ENCODE measurements around the gene FBXO48. TPM values are rescaled to one million over a fixed set of nuclear protein-coding genes. Genes with fewer than 3 reads are reported as not detected.
A peak's percentile ranks its signal among the peaks of the same experiment; 100 is the strongest.
"Not testable (repeated sequence)": the region's sequence is repeated elsewhere in the genome, so short reads cannot be mapped to it uniquely, and the experiment has no call there.

The FBXO48 gene
- total RNA-seq, 1 donor from 2014 or later, result 0.96 TPM

DNA sequence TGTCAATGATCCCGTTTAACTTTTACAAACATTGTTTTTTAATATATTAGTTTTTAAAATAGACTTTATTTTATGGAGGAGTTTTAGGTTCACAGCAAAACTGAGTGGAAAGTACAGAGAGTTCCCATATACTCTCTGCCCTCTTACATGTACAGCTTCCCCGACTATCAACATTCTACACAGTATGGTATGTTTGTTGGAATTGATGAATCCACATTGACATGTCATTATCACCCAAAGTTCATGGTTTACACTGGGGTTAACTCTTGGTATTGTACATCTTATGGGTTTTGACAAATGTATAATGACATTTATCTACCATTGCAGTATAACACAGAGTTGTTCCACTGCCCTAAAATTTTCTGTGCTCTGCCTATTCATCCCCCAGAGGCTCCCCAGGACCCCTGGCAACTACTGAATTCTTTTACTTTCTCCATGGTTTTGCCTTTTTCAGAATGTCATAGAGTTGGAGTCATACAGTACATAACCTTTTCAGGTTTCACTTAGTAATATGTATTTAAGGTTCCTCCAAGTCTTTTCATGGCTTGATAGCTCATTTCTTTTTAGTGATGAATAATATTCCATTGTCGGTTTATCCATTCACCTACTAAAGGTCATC is 5.8 kb upstream of the FBXO48 start:
- no peak for DNase-seq (ENCODE audit: low spot score)

DNA sequence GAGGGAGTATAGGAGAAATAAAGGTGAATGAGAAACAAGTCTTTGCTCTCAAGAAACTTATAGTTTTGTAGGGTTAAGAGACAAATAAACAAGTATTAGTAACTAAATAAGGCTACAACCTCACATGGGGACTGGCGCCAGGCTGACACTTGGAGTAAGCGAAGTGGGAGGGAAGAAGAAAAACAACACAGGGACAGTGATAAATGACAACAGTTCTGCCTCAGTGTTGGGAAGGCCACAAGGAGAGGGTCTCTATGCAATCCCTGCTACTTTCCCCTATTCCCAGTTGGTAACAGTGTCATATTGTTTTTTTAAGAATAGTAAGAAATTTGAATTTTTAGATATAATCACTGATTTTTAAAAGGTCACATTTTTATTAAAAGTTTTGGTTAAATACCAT is 4.3 kb upstream of the FBXO48 start:
- no peak for DNase-seq (ENCODE audit: low spot score)

DNA sequence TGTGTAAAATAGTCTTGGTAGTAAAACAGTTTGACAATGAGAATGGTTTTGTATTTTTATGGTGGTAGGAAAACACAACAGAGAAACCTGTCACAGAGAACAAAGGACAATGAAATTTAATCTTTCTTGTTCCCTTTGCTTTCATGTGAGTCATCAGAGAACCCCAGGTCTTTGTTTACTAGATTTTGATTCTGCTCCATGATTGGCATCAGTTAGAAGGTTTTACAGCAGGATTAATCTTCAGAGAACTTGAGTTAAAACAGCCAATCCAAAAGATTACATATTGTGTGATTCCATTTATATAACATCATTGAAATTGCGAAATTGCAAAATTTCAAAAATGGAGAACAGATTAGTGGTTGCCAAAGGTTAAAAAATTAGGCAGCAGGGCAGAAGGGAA is 2.8 kb upstream of the FBXO48 start:
- no peak for DNase-seq (ENCODE audit: low spot score)

DNA sequence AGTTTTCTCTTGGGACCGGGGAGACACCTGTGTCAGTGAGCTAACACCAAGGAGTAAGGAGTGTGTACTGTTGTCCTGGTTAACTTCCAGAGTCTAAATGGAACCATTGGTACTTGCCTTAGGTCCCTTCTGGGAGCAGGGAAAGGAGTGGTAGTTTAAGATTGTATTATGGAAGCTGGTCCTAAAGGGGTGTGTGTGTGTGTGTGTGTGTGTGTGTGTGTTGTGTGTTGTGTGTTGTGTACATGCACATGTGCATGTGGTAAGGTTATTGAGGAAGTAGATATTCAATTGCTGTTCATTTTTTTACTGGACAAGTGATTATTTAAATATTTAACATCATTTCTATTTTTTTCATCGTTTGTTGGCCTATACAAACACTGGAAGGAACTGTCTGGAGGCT is 1.7 kb upstream of the FBXO48 start:
- no peak for DNase-seq (ENCODE audit: low spot score)

DNA sequence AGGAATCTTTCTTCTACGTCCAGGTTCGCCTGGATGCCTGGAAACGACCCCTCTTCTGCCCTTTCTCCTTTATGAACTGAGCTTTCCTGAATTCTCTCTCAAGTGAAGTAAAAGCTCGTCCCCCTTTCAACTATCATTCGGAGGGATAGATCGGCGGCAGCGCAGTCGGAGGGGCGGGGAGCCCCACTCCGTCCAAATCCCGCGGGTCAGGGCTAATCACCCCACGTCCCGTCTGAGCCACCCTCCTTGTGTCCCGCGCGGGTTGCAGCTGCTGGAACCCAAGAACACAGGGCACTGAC is 367 bp downstream of the FBXO48 start:
- peak; percentile 49 for DNase-seq (ENCODE audit: low spot score)

DNA sequence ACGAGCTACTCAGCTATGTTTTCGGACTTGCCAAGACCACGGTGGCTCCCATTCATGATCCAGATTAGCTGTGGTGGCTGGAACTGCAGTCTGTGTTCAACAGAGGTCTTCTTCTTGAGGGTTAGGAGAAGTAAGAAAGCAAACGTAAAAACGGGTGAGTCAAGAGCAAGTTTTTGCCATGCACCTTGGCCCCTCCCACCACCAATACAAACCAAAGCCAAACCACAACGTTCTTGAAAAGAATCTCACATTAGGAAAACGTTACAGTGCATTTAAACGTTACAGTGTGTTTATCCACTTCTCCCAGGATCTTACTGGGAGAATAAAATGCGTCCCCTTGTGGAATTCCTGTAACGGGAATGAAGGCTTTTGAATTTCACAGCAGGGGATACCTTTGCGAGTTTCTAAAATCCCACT is 725 bp downstream of the FBXO48 start:
- DNase-seq (ENCODE audit: low spot score), result no peak

DNA sequence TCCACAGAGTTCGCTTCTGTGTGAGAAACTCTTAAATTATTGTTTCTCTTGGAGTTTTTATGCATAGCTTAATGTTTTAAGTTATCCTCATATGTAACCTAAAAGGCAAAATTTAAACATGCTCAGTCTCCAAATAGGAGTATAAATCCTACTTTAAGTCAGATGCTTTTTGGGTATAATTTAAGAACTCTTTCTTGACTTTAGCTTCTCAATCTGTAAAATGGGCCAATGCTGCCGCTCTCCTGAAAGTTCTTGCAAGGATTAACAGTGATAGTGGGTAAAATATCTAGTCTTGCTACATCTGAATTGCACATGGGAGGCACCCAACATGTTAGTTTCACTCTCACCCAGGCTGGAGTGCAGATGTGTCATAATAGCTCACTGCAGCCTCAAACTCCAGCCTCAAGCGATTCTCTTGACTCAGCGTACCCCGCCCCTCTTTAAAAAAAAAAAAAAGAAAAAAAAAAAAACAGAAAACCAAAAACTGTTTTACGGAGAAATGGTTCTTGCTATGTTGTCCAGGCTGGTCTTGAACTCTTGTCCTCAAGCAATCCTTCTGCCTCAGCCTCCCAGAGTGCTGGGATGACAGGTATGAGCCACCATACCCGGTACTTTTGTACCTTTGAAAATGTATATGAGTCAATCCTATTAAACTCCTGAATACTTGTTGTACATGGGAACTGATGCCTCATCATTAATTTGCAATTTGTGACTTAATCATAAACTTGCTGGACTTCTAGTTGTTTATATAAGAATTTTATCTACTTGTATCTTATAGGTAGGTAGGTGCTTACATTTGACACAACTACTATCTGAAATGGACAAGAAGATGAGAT is 1.8 kb downstream of the FBXO48 start:
- no peak for DNase-seq (ENCODE audit: low spot score)

DNA sequence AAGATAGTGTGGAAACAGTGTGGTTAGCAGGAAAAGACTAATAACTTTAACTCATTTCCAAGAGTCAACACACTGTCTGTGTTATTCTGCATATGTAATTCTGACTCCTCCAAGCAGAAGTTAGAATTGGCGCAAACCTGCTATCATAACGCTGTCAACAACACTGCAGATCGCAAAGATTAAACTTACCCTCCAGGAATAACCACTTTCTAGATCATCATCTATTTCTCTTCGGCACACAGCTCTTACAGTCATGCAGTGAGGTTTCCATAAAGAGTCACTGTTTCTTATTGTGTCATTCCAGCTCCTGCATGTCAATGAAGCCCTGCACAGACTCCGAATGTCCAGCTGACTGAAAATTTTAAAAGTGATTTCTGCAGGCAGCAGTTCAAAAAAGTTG is 2.4 kb downstream of the FBXO48 start:
- DNase-seq (ENCODE audit: low spot score), result no peak

DNA sequence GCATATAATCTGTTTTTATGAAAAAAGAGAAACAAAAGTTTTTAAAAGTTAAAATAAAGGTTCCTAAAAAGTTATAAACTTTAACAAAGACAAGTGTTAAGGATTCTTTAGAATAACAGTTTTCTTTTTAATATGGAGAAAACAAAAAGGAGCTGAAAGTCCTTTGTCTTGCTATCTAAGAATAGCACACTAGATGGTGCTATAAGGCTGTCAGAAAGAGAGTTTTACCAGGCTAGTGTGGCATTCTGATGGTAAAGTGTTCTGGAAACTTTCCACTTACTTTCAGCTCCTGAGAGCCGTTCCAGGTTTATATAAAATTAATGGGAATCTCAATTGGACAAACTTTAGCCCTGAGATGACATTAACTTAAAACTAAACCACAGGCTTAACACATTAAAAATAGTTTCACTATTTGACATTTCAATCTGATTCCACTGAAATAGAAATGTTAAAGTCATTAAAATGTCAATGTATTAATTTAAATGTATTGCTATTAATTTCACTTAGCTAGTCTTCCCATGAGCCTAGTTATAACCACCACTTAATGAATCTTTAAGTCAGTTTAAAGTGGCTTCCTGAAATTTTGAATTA is 3.7 kb downstream of the FBXO48 start:
- DNase-seq (ENCODE audit: low spot score), result no peak

DNA sequence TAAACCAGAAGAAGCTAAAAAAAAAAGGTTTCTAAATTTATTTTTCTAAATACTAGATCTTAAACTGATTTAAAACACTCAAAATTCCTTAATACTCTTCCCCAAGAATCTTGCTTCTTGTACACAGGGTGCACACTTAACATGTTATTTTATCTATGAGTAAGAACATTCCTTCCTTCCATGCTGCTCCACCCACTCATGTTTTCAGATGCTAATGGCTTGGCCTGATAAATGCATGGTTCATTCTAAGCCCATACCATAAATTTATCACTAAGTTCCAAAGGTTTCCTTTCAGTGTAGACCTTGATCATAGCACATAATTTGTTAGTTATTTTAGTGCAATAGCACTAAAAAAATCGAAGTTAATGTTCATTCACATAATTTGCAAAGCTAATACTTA is 8.1 kb downstream of the FBXO48 start:
- DNase-seq (ENCODE audit: low spot score), result no peak

DNA sequence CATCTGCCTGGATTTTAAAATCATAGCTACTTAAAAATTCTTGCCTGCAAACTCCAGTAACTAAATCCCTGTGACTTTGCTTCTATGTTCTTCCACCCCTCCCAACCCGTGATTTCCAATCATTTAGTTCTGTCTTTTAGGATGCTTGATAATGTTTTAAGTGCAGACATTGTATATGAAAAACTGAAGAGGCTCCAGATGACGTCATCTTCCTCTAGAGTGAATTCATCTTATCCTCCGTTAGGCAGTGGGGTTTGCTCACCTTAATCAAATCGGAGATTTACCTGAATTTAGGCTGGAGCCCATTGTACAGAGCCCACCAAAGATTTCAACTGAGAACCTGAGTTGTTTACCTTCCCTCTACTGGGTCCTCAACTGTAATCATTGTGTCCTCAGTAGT is 10.9 kb downstream of the FBXO48 start:
- DNase-seq (ENCODE audit: low spot score), result no peak

DNA sequence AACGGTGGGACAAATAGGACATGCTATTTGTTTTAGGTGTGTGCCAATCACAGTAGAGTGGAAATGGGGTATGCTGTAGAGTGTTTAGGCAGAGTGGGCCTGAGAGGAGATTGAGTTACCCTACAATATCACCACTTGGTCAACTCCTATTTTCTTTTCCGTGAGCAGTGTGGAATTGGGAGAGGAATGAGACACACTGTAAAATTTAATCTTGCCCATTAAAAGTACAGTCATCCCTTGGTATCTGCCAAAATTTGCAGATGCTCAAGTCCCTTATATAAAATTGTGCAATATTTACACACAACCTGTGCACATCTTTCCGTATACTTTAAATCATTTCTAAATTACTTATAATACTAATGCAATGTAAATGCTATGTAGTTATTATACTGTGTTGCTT is 12.4 kb downstream of the FBXO48 start:
- DNase-seq (ENCODE audit: low spot score), result no peak

DNA sequence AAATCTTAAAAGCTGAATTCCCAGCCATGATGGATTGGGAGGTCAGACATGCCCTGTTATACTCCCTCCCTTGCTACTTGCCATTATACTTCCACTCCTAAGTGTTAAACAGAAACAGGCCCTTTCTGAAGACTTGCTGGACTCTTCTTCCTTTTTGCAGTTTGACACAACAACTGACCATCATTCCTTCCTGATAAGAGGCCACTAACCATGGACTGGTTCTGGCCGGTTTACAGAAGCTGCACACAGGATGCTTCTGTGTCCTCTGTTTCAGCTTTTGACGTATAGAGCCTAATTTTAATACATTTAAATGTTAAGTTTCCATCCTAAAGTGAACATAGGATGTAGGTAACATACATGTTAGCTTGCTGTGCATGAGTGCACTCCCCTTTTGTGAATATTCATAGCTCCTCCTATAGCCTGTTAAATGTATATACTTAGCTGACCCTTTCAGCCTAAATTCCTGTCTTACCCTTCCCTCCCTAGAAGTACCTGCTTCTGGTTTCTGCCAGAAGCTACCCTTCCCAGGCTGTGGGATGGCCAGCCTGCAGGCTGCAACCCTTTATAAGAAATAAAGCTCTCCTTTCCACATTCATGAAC is 13.2 kb downstream of the FBXO48 start:
- DNase-seq (ENCODE audit: low spot score), result no peak

DNA sequence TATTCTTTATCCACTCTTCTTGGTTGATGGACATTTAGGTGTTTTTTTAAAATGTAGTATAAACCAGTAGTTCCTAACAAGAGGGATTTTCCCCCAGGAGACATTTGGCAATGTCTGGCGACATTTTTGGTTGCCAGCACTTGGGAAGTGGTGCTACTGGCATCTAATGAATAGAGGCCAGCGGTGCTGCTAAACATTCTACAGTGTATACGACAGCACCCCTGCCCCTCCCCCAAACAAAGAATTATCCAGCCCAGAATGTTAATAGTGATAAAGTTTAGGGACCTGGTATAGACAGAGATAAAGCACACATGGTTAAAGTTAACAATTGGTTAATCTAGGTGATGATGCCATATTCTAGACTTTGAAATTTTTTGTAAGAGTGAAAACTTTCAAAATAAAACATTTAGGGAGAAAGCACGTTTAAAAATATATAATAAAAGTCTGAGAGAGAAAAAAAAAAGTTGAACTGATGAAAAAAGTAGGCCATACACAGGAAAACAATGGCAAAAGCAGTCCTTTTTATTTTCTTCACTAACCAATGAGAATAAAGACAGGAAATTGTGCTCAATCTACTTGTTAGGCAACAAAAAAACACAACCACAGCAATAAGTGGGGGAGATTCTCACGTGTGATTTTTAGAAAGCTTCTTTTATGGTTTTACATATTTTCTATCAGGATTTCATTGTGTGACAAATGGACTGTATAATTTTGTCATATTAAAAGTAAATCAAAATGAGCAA is 14.8 kb downstream of the FBXO48 start:
- DNase-seq (ENCODE audit: low spot score), result no peak

DNA sequence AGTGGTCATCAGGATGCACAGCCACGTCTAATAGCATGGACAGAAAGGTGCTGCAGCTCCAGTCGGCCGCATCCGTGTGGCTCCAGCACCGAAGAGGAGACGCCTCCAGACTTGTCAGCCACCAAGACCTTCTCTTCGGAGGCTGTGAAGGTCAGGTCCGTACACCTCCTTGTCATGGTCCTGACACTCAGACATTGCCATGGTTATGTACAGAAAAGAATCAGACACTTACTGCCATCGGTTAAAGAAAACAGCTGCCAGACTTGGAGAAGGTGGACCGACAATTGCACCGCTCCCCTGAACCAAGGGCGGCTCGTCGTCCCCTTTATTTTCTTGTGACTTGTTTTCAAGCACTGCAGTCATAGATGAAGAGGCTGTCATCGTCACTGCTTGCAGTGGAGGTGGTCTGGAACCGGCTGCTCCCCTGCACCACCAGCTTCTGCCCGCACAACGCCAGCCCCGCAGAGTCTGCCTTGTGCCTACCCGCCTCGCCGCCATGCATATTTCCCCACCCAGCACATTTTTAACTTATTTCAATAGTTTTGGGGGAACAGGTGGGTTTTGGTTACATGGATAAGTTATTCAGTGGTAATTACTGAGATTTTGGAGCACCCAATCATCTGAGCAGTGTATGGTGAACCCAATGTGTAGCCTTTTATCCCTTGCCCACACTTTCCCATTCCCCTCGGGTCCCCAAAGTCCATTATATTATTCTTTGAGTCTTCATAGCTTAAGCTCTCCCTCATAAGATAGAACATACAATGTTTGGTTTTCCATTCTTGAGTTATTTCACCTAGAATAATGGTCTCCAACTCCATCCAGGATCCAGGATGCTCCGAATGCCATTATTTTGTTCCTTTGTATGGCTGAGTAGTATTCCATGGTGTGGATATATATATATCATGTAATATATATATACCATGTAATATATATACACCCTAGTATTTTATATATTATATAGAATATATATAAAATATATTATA is 18.1 kb downstream of the FBXO48 start:
- DNase-seq (ENCODE audit: low spot score), result no peak

DNA sequence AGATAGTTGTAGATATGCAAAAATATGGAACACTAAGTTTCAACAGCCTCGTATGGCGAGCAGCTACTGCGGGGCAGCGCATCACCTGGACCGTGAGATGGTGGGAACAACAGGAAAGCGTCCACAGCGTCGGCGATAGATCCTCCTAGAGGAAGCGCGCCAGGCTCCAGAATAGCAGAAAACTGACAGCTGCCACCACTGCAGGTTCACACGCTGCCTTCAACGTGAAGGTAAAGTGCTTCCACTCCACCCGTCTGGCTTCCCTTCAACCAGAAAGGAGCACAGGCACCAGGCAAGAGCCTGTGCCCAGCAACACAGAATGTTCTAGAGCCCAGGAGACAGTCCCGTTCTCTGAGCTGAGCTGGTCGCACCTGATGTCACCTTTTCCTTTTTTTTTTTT is 20.0 kb downstream of the FBXO48 start:
- no peak for DNase-seq (ENCODE audit: low spot score)

DNA sequence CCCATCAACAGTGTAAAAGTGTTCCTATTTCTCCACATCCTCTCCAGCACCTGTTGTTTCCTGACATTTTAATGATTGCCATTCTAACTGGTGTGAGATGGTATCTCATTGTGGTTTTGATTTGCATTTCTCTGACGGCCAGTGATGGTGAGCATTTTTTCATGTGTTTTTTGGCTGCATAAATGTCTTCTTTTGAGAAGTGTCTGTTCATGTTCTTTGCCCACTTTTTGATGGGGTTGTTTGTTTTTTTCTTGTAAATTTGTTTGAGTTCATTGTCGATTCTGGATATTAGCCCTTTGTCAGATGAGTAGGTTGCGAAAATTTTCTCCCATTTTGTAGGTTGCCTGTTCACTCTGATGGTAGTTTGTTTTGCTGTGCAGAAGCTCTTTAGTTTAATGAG is 20.7 kb downstream of the FBXO48 start:
- DNase-seq (ENCODE audit: low spot score), result not testable (repeated sequence)

DNA sequence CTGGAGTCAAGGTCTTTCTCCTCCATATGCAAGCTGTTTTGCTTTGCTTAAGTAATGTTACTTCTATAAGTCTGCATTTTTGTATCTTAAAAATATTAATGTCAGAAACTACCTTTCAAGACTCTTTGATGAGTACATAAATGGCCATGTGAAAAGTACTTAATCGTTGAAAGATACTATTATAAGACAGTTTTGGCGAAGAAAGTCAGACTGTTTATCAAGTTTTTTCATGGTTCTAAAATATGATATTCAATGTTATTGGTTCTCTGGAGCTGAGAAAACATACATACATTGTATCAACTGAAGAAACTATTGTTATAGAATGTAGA is 25.1 kb downstream of the FBXO48 start:
- DNase-seq (ENCODE audit: low spot score), result no peak

DNA sequence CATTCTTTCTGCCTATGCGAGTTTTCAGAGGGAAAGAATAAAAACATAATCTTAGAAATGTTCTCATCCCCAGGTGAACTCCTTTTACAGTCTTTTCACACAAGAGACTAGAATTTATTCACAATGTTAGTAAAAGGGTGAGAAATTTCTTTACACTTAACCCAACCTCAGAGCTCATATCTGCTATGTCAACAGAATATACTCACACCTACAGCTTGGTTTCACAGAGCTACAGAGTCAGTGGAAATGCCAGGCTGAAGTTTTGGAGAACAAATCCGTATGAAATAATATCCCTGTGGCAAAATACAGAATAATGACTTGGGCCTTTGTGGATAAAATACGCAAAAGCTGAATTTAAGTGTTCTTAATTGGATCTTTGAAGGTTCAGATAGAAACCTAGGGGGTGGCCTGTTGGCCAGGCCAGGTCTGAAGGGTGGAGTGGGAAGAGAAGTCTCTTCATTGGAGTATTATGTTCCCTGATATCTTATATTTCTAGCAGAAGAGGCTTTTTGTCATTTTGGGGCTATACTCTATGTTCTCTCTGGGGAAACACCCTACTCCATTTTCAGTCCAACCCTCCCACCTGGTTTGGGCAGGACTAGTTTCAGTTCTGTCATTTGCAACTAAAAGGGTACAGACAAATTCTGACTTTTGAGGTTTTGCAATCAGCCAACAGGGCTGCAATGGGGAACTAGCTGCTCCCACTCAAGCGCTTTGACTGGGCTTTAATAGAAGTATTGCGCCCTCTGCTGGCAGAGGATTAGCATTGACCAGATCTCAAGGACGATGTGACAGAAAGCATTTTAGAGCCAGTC is 25.7 kb downstream of the FBXO48 start:
- DNase-seq (ENCODE audit: low spot score), result peak; percentile 86
